NCI-H345 (cell line): Measurements from ENCODE around the gene EFNA5.

Experiments
- DNase-seq: peaks from one replicate; lab custom pipeline; 2025; lab: John Stamatoyannopoulos, UW

The EFNA5 gene

DNA sequence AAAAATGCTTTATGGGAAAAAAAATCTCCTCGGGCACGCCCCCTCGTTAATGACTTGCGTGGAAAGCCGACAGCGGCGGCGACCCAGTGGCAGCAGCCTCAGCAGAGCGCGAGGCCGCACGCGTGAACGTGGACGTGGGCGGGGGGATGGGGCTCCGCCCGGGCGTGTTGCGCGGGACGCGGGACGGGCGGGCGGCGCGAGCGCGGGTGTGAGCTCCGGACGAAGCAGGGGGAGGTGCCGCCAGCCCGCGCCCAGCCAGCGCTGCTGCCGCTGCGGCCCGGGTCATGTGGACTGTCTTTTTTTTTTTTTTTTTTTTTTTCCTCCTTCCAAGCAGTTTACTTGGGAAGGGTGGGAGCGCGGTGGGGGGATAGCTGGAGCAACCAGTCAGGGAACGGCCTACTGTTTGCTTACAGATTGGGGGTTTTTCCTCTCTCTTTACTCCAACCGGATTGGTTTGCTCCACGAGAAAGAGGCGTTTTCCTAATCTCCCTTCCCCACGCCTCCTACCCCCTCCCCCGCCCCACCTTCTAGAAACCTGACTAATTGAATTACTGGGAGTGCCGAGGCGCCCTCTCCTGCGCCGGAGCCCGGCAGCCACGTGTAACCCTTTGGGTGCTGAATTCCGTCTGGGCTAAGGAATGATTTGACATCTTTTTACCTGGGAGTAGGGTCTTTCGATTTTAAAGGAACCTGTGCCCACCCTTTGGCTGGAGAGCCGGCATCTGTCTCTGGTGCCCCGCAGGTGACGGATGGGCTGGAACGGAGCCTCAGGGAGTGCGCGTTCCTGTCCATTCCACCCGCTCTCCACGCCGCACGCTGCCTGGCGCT is 1.7 kb upstream of the EFNA5 start:
- peak; percentile 96 for DNase-seq

DNA sequence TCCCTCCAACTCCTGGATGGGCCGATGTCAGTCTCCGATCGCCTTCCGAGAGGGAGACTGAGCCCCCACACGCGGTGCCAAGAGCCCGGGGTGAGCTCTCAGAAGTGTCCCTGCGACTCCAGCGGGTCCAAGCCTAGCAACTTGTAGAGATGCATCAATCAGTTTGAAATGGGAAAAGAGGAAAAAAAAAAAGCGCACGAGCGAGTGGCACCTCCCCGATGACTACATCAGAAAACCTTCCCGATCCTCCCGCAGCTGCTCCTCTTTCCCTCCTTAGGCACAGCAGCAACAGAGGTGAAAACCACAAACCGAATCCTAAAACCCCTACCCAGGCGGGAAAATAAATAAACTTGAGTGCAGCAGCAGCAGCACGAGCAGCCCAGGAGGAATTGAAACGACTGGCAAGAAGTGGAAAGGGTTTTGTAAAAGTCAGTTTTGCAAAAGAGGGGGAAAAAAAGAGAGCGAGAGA is 1.0 kb upstream of the EFNA5 start:
- DNase-seq, result peak; percentile 82

DNA sequence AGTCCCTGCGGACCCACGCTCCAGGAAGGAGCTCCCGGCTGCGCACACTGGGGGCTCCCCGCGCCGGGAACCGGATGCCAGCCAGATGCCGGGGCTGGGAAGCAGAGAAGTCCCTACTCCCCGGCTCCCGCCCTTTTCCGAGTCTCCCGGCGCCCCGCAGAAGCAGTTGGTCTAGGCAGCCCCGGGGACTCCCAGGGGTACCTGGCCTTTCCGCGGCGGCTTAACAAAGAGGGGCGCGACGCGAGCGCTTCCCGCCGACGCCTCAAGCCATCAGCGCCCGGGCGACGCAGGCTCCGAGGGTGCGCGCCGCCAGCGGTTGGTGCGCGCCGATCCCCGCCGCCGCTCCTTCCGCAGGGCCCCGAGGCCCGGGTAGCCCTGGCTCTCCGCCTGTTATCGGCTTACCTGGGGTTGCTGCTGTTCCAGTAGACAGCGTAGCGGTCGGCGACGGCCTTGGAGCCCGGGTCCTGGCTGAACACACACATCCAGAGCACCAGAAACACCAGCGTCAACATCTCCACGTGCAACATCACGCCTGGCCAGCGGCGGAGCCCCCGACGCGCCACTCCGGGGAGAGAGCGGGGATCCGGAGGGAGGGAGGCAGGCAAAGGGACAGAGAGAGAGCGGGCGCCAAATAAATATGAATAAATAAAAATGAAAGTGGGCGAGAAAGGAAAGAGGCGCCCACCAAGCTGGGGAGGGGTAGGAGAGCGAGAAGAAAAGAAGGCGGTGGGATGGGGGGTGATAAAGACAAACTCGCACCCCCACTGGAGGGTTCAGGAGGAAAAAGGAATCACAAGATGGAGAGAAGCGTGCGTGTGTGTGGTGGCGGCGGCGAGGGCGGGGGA is 428 bp downstream of the EFNA5 start:
- DNase-seq, result peak; percentile 46

DNA sequence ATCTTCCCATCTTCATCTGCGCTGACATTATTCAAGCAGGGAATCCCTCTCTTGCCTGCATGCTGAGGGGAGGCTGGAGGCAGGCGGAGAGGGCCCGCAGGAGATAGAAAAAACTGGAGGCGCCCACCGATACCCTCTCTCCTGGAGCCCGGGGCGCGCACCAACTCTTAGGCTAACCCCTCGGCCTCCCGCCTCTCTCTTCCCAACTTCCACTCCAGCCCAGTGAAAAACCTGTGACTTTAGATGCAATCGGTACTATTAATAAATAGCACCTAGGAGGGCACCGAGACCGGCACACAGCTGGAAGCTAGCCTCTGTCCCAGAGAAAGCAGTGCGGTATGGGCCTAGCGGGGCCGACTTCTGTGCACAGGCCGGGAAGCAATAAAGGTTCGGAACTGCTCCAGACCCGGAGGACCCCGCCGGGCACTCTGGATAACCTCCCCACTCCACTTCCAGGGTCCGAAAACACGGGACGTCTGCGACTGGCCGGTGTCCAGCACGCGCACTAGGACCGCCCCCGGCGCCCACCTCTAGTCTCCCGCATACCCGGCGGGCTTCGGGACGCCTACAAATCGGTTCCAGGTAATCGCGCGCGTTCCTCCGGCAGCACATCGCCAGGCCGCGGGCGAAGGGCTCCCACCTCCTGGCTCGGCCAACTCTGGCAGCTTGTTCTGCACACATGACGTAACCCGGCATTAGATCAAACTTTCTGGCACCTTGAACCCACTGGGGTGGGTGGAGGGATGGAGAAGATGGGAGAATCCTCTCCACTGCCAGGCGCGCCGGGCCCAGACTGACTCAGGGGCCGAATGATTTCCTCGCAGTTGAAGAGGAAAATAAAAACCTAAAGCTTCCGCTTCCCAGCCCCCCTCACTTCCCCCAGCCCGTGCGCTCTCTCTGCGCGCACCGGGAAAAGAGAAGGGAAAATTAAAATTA is 1.4 kb downstream of the EFNA5 start:
- DNase-seq, result peak; percentile 38

DNA sequence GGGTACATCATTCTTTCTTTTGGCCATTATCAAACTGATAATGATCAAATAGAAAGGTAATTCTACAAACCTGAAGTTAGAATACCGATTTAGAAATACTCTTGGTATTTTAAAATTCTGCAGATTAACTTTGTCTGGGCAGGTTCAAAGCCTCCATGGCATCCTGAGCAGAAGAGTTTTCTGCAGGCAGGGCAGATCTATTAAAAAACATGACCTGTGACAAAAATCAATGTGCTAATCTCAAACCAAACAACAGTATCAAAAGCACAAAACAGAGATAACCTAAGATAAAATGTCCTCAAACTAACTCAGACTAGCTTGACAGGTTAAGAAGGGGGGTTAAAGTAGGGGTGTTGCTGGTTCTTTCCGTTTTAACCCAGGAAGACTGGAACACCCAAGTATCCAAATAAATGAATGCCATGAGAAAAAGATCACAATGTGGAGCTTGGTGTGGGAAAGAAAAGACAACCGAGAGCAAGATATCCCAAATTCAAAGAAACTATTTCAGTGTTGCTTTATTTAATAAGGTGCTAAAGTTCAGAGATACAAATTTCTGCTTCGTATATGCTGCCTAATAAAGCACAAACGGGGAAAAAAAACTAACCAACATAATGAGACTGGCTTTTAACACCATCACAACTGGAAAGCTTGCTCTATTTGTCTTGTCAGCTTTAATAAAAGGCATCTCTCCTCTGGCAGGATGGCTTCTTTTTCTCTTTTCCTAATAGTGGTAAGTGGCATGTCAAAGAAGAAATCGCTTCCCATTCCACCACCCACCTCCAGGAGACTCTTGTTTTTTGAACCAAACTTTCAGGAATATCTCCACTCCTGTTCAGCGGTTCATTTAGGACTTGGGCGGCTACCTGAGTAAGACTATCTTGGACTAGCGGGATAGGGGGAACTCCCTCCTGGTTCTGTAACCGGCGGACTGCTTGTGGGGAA is 2.3 kb downstream of the EFNA5 start:
- peak; percentile 16 for DNase-seq

DNA sequence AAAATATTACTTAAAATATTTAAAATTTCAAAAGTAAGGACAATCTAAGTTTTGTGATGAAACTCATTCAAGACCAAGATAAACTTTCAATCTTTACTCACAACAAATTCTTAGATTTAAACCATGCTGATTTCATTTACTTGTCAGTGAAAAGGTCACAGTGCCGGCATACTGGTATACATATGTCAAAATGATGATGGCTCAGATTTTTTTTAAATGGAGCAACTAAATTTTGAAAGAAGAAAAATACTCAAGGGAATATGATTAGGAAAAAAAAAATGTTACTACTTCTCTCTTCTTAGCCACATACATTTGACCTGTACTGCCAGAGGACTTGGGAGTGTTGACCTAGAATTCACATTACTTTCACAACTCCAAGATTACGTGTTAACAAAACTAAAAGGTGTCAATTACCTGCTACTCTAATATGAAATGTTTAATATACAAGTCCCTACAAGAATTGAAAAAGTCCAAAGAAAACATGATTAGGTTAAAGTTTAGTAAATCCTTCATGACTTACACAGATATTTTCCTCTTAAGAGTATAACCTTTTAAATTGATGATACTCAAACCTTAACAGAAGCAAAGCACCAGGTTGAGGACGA is 4.6 kb downstream of the EFNA5 start:
- DNase-seq, result no peak

DNA sequence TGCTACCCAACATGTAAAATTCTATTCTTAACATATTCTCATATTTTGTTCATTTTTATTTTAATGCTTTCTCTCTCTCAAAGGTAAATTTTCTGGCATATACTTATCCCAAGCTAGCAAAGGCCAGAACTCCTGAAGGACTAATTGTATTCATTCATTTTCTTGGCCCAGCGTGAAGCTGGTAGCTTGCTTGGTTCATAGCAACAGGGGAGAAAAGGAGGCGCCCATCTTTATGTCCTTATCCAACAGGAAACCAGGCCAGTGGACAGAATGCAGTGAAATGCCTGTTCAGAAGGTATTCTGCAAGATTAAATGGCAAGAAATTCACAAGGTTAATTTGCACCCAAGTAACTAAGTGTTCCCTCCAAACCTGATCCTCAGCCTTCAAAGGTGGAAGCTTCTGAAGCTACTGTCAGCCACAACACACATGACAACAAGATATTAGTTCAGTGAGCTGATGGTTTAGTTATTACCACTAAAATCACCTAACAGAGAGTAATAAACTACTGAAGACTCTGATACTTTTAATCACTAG is 5.6 kb downstream of the EFNA5 start:
- DNase-seq, result no peak

DNA sequence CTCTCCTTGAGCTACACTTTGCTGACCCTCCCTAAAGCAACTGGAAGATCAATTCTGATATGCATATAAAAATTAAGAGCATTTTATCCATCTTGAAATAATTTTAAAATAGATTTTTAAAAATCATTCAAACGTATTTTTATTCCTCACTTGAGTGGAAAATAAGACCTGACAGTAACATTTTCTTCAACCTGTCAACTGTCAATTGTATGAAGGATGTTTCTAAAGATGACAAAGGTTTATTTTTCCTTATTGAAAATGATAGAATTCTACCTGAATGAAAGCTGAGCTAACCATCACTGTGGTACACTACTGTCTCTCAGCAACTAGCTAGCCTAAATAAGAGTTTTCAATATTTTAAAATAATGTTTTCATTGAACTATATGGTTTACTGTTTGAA is 7.0 kb downstream of the EFNA5 start:
- no peak for DNase-seq

DNA sequence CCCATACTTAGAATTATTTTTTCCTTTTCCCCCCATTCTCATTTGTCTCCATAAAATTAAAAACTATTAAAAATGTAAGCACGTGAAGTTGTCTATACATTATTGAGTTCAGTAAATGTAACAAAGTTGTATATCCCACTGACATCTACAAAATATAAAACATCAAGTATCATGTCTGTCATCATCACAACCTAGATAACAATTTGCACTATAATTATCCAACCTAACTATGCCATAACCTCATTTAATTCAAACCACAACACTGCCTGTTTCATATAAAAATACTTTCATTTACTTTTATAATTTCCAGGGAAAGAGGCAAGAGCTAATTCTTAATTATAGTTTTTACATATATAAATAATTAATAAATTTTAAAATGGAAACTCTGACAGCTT is 9.1 kb downstream of the EFNA5 start:
- no peak for DNase-seq

DNA sequence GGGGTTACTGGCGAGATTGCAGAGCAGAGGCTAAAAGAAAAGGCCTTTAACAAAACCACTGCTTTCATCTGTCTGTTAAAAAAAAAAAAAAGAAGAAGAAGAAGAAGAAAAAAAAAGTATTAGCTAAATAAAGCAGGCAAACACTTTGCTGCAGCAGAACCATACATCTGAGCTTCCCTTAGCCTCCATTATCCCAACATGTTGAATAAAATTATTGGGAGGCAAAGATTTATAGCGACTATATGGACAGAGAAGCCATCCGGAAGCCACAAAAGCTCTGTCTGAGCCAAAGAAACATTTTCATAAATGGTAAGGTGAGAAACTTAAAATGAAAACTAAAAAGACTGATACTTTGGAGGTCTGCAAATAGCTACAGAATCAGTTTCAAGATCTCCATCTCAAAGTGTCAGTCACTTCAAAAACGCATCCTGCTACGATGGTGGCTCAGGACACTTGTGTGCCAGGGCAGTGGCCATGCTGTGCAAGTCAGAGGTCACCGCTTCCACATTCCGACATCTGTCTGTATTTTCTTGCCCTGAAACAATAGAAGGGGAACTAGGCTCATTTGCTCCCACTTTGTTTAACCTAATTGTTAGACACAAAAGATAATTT is 9.6 kb downstream of the EFNA5 start:
- no peak for DNase-seq

DNA sequence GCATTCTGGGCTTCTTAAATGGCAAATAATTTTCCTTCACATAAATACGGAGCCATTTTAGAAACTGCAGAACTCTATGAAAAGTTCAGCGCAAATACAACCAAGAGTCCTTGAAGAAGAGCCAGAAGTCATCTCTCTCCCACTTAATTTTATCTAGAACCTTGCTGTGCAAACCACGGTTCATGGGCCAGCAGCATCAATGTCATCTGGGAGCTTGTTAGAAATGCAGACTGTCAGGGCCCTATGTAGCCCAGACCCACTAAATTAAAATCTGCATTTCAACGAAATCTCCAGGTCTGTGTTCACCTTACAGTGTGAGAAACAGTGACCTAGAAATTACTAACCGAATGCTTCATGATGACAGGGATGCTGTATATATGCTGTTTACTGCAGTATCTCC is 12.2 kb downstream of the EFNA5 start:
- DNase-seq, result no peak

DNA sequence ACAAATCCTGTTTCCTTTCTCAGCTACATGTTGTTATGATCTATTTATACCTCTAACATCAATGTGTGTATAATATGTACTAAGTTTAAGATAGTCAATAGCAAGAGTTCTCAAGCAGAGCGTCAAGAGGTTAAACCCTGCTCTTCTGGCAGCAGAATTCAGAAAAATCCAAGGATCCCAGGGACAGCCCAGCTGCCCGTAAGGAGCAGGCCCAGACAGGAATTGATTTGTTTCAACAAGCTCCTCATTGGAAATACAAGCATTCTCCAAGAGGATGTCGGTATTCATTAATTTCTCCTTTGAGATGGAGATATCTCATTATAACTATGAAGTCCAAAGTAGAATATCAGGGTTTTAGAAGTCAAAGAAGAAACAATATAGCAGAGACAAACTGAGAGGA is 14.9 kb downstream of the EFNA5 start:
- no peak for DNase-seq

DNA sequence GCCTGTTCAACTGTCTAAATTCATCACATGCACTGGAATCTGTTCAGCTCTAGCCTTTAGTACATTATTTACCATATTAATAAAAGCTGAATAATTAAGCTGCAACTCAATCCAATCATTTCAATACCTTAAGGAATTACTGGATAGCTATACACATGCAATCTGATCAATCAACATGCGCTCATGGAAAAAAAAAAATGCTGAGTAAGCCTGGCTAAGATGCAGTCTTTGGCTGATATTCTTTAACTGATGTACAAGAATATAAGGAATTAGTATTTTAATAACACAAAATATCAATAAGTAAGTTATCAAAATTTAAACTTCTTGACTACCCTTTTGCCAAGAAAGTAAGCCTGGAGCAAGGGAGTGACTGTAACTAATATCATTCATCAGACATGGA is 15.9 kb downstream of the EFNA5 start:
- no peak for DNase-seq

DNA sequence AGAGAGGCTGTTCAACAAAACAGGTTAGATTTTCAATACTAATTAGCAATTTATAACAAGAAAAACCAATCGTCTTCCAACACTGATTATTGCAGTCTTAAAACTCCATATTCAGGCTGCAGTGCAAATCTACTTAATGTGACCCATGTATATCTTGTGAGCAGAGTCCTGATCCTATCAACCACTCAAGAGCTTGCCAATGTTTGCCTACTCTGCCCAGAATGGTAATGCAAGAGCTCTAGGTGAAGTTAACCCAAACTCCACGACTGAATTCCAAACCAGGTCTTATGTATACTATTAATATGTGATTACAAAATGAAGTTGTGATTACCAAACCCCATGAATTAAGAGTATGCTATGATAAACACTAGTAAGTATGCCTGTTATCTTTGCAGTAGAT is 17.1 kb downstream of the EFNA5 start:
- peak; percentile 7 for DNase-seq

DNA sequence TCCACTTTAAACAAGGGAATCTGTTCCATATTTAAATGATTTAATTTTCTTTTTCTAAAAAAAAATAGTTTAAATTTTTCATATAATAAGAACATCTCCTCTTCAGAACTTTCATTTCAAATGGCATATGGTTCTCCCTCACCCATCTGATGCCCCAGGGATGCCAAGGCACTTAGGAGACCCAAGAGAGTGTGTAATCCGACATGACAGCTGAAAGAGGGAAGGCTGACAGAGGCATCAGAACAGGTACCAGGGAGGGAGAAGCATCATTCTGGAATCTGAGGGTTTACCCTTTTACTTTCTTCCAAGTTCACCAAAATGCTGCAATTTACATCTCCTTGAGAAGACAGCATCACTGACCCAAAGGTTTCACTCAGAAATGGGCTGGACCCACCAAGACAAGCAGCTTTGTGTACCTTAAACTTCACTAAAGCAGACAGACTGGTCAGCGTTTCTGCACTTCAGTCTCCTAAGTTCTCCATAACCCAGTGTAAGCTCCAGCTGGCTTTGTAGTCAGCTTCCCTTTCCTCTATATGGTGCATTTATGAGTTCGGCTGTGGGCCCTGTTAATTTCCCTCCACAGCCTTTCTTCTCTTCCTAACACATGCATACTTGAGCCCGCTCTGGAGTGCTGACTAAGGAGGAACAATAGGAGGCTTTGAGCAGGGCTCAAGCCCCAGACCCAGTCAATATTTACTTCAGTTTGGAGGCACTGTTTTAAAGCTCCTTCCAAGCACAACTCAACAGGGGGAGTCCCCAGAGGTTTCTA is 17.7 kb downstream of the EFNA5 start:
- peak; percentile 36 for DNase-seq

DNA sequence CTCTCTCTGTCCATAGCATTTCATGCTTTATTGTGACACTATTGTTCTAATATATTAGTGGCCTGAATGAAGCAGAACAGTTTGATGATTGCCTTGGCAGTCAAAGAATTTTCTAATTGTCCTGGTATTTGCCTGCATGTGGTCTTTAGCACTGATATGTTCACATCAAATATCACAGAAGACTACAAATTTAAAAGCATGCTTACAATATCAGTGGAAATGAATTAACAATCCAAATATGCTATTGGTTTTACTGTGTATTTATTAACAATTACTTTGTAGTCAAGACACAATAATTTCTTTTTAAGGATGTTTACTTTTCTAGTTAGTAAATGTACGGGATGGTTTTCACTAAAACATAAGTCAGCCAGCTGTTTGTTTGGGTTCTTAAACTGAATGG is 18.3 kb downstream of the EFNA5 start:
- no peak for DNase-seq

DNA sequence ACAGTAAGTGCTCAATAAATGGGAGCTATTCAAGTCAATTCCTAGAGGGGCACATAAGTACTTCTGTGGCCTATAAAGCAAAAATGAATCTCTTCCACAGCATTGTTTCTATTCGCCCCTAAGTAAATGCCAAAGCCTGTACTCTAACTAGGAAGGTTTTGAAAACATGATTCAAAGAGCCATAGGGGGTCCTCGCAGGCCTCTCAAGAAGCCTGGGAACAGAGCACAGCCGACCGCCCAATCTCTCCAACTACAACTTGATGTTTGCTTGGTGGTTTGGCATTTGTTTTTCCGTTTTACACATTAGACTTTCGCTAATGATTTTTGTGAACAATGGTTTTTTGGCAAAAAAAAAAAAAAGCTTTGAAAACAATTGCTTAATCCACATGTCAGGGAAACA is 19.4 kb downstream of the EFNA5 start:
- DNase-seq, result no peak

DNA sequence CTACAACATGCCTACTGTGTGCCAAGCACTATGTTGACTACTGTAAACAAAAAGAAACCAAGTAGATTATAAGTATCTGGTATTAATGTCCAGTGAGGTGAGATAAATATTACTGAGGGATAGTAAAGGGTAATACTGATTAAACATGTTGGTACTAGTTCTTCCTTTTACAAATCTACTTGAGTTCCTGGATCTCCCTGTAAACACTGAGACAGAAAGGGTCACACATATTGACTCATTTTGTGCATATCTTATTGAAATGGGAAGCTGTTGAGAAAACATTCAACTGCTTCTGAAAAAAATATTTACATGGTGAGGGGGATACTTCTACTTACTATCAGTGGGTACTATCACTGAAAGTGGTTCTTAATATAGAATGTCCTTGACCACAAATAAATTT is 24.3 kb downstream of the EFNA5 start:
- no peak for DNase-seq

DNA sequence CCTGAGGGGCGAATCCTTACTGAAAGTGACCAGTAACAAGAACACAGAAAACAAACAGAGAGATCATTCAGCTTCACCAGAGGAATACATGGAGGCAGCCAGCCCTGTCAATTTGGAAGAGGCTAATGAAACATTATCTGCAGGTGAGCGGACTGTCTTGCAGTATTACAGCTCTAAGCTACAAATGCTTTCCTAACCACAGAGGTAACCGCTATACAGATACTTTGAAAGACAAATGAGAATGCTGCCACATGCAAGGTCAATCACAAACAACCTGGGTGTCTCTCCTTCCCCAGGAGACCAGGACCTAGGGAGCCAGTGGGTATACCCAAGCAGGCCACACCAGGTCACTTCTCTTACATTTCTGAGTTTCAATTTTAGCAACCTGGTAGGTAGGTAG is 30.2 kb downstream of the EFNA5 start:
- no peak for DNase-seq
